Left renal cortex interstitium (tissue), 4 donors: ENCODE data around the gene CMAS. TPM values are rescaled to one million over a fixed set of nuclear protein-coding genes. Genes with fewer than 3 reads are reported as not detected.

ENCODE experiments used
- DNase-seq, 4 donors: peaks; one replicate each; pipeline ENCODE4 v3.0.0-alpha.2; 2013; ENCODE audit warnings: low read depth in 4 of 4, low spot score in 2 of 4, missing footprints in 1 of 4
- polyA plus RNA-seq, 4 donors: library from polyadenylated mRNA; unstranded; fragments of 120-200 nt; gene quantifications; one replicate each; pipeline ENCODE4 v1.2.1, GENCODE V29; 2013; ENCODE audit not compliant: insufficient read length in 4 of 4

The CMAS gene
- polyA plus RNA-seq, 4 donors, result 48.2 to 62.4 (median 53.7) TPM

- DNase-seq, result no peak
Measured at GRCh38 chr12:22105542-22105941, 59.5 kb downstream of the CMAS start.

GRCh38 chr12:22110176-22110575 is 64.2 kb downstream of the CMAS start:
- DNase-seq, result no peak

Other genes starting within 250 kb of the CMAS start
- gene ABCC9, start 104.8 kb upstream of the CMAS start, polyA plus RNA-seq, result 10 to 100 TPM; 22.2 to 26.9 (median 22.8) TPM